ENCODE results near the gene SLFN11.

SLFN11 gene

GRCh38 chr17:35374766-35375344 is 1.4 kb upstream of the SLFN11 start:
- ATAC-seq = no peak
- H3K4me1 Mint-ChIP-seq = peaks cover 48% of the 10 kb centered on the region
- peaks cover 6% of the 10 kb centered on the region for H3K9me3 Mint-ChIP-seq
- no peaks in the 10 kb centered on the region for H3K27me3 Mint-ChIP-seq
- peak overlapping the region; percentile 97 for H3K4me3 Mint-ChIP-seq
- peaks cover 15% of the 10 kb centered on the region for H3K36me3 Mint-ChIP-seq
- H3K27ac Mint-ChIP-seq = peak overlapping the region; percentile 89

GRCh38 chr17:35373984-35374765 is 754 bp upstream of the SLFN11 start:
- peak overlapping the region; percentile 97 for H3K4me3 Mint-ChIP-seq
- H3K4me1 Mint-ChIP-seq = peaks cover 55% of the 10 kb centered on the region
- ATAC-seq = peak; percentile 78
- H3K27me3 Mint-ChIP-seq = no peaks in the 10 kb centered on the region
- H3K9me3 Mint-ChIP-seq = peaks cover 9% of the 10 kb centered on the region
- peaks cover 22% of the 10 kb centered on the region for H3K36me3 Mint-ChIP-seq
- peak overlapping the region; percentile 89 for H3K27ac Mint-ChIP-seq

GRCh38 chr17:35372846-35373533 is 431 bp downstream of the SLFN11 start:
- Mint-ChIP-seq H3K27ac (peak overlapping the region; percentile 89), H3K9me3 (peaks cover 9% of the 10 kb centered on the region), H3K4me1 (peaks cover 65% of the 10 kb centered on the region), H3K36me3 (peaks cover 24% of the 10 kb centered on the region), H3K4me3 (peak overlapping the region; percentile 97), H3K27me3 (no peaks in the 10 kb centered on the region)
- no peak for ATAC-seq

GRCh38 chr17:35371934-35372333 is 1.5 kb downstream of the SLFN11 start:
- H3K27ac Mint-ChIP-seq = no peak overlapping the region
- H3K4me3 Mint-ChIP-seq = peak overlapping the region; percentile 41
- no peaks in the 10 kb centered on the region for H3K27me3 Mint-ChIP-seq
- ATAC-seq = no peak
- H3K9me3 Mint-ChIP-seq = peaks cover 9% of the 10 kb centered on the region
- H3K4me1 Mint-ChIP-seq = peaks cover 70% of the 10 kb centered on the region
- peaks cover 24% of the 10 kb centered on the region for H3K36me3 Mint-ChIP-seq

- peaks cover 46% of the 10 kb centered on the region for H3K36me3 Mint-ChIP-seq
- peak; percentile 100 for ATAC-seq
- H3K9me3 Mint-ChIP-seq = peaks cover 9% of the 10 kb centered on the region
These were observed 5.2 kb downstream of the SLFN11 start for GRCh38 chr17:35368081-35368830.

GRCh38 chr17:35361027-35361426 is 12.4 kb downstream of the SLFN11 start:
- Mint-ChIP-seq H3K36me3 (peaks cover 58% of the 10 kb centered on the region), H3K4me3 (no peak overlapping the region), H3K4me1 (peaks cover 30% of the 10 kb centered on the region), H3K9me3 (no peaks in the 10 kb centered on the region), H3K27me3 (no peaks in the 10 kb centered on the region), H3K27ac (no peak overlapping the region)
- no peak for ATAC-seq

More at GRCh38 chr17:35368081-35368830, 5.2 kb downstream of the SLFN11 start:
- Mint-ChIP-seq H3K4me1 (peaks cover 62% of the 10 kb centered on the region), H3K27me3 (no peaks in the 10 kb centered on the region), H3K4me3 (peak overlapping the region; percentile 1), H3K27ac (peak overlapping the region; percentile 62)

- H3K27ac Mint-ChIP-seq = no peak overlapping the region
These were observed 14.0 kb downstream of the SLFN11 start for GRCh38 chr17:35359398-35359797.

GRCh38 chr17:35352284-35352683 is 21.1 kb downstream of the SLFN11 start:
- H3K27ac Mint-ChIP-seq = no peak overlapping the region
- no peak for ATAC-seq
- no peaks in the 10 kb centered on the region for H3K9me3 Mint-ChIP-seq
- no peaks in the 10 kb centered on the region for H3K27me3 Mint-ChIP-seq
- H3K36me3 Mint-ChIP-seq = peaks cover 27% of the 10 kb centered on the region
- peaks cover 10% of the 10 kb centered on the region for H3K4me1 Mint-ChIP-seq
- H3K4me3 Mint-ChIP-seq = no peak overlapping the region

More at GRCh38 chr17:35359398-35359797, 14.0 kb downstream of the SLFN11 start:
- no peaks in the 10 kb centered on the region for H3K27me3 Mint-ChIP-seq
- no peak overlapping the region for H3K4me3 Mint-ChIP-seq
- H3K9me3 Mint-ChIP-seq = no peaks in the 10 kb centered on the region
- peaks cover 54% of the 10 kb centered on the region for H3K36me3 Mint-ChIP-seq
- no peak for ATAC-seq
- peaks cover 22% of the 10 kb centered on the region for H3K4me1 Mint-ChIP-seq

GRCh38 chr17:35350493-35350892 is 22.9 kb downstream of the SLFN11 start:
- Mint-ChIP-seq H3K4me1 (peaks cover 21% of the 10 kb centered on the region), H3K27me3 (no peaks in the 10 kb centered on the region), H3K27ac (peak overlapping the region; percentile 57), H3K4me3 (no peak overlapping the region), H3K9me3 (no peaks in the 10 kb centered on the region), H3K36me3 (peaks cover 17% of the 10 kb centered on the region)
- ATAC-seq = no peak

GRCh38 chr17:35345926-35346771 is 27.3 kb downstream of the SLFN11 start:
- Mint-ChIP-seq H3K4me3 (peak overlapping the region; percentile 92), H3K4me1 (peaks cover 46% of the 10 kb centered on the region), H3K36me3 (no peaks in the 10 kb centered on the region), H3K9me3 (no peaks in the 10 kb centered on the region), H3K27ac (peak overlapping the region; percentile 94), H3K27me3 (no peaks in the 10 kb centered on the region)
- ATAC-seq = peak; percentile 61

GRCh38 chr17:35345445-35345925 is 27.9 kb downstream of the SLFN11 start:
- Mint-ChIP-seq H3K9me3 (no peaks in the 10 kb centered on the region), H3K4me1 (peaks cover 46% of the 10 kb centered on the region), H3K27me3 (no peaks in the 10 kb centered on the region), H3K27ac (peak overlapping the region; percentile 94), H3K36me3 (no peaks in the 10 kb centered on the region), H3K4me3 (peak overlapping the region; percentile 92)
- no peak for ATAC-seq

GRCh38 chr17:35344262-35344661 is 29.2 kb downstream of the SLFN11 start:
- H3K9me3 Mint-ChIP-seq = peaks cover 2% of the 10 kb centered on the region
- H3K27me3 Mint-ChIP-seq = no peaks in the 10 kb centered on the region
- peak overlapping the region; percentile 91 for H3K27ac Mint-ChIP-seq
- H3K36me3 Mint-ChIP-seq = no peaks in the 10 kb centered on the region
- no peak for ATAC-seq
- H3K4me3 Mint-ChIP-seq = no peak overlapping the region
- peaks cover 46% of the 10 kb centered on the region for H3K4me1 Mint-ChIP-seq

- peak; percentile 51 for ATAC-seq
- Mint-ChIP-seq H3K36me3 (no peaks in the 10 kb centered on the region), H3K27me3 (no peaks in the 10 kb centered on the region), H3K27ac (peak overlapping the region; percentile 91), H3K4me3 (peak overlapping the region; percentile 65), H3K4me1 (peaks cover 40% of the 10 kb centered on the region), H3K9me3 (peaks cover 2% of the 10 kb centered on the region)
These were observed 31.1 kb downstream of the SLFN11 start for GRCh38 chr17:35342276-35342675.

- peak; percentile 38 for ATAC-seq
These were observed 31.9 kb downstream of the SLFN11 start for GRCh38 chr17:35341411-35341992.

More at GRCh38 chr17:35341411-35341992, 31.9 kb downstream of the SLFN11 start:
- Mint-ChIP-seq H3K9me3 (peaks cover 2% of the 10 kb centered on the region), H3K27ac (peak overlapping the region; percentile 91), H3K27me3 (no peaks in the 10 kb centered on the region), H3K4me1 (peaks cover 35% of the 10 kb centered on the region), H3K4me3 (peak overlapping the region; percentile 65), H3K36me3 (no peaks in the 10 kb centered on the region)
